Activated T-helper 1 cell treated with anti-CD3 and anti-CD28 coated beads, Interleukin-2, amount 50 U/mL, for 16 hours (primary cell): Measurements from ENCODE around the gene SZT2.

Experiments
- DNase-seq, 2 donors: peaks; one replicate each; pipeline ENCODE4 v3.0.0-alpha.2; 2020; ENCODE audit warnings: low read depth in 1 of 2, low spot score in 1 of 2

SZT2 gene

DNA sequence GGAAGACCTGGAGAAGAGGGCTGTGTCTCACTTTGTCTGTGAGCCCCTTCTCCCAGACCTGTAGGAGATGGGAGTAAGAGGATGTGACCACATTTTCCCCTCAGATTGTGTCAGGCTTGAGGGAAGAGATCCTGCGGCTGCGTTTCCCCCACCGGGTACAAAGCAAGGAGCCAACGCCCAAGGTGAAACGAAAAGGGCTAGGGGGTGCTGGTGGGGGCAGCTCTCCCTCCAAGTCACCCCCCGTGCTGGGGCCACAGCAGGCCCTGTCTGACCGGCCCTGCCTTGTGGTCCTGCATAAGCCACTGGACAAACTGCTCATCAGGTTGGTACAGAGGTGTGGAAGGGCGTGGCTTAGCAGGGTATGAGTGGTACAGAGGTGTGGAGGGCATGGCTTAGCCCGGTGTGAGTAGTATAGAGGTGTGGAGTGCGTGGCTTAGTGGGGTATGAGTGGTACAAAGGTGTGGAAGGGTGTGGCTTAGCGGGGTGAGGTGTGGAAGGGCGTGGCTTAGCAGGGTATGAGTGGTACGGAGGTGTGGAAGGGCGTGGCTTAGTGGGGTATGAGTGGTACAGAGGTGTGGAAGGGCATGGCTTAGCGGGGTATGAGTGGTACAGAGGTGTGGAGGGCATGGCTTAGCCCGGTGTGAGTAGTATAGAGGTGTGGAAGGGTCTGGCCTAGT, 33.4 kb downstream of the SZT2 start:
- DNase-seq: no peak

DNA sequence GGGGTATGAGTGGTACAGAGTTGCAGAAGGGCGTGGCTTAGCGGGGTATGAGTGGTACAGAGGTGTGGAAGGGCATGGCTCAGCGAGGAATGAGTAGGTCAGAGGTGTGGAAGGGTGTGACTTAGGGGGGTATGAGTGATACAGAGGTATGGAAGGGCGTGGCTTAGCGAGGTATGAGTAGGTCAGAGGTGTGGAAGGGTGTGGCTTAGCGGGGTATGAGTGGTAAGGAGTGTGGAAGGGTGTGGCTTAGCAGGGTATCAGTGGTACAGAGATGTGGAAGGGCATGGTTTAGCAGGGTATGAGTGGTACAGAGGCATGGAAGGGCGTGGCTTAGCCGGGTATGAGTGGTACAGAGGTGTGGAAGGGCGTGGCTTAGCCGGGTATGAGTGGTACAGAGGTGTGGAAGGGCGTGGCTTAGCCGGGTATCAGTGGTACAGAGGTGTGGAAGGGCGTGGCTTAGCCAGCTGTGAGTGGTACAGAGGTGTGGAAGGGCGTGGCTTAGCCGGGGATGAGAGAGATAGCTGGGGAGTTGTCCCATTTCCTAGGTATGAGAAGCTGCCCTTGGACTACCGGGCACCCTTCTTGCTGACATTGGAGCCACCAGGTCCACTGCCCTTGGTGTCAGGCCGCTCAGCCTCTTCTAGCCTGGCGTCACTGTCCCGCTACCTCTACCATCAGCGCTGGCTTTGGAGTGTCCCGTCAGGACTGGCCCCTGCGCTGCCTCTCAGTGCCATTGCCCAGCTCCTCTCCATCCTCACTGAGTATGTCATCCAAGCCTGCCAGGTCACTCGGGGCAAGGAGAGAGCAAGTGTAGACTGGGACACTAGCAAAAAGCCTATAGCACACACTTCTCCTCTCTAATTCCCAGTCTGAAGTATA, 34.2 kb downstream of the SZT2 start:
- DNase-seq: no peak

DNA sequence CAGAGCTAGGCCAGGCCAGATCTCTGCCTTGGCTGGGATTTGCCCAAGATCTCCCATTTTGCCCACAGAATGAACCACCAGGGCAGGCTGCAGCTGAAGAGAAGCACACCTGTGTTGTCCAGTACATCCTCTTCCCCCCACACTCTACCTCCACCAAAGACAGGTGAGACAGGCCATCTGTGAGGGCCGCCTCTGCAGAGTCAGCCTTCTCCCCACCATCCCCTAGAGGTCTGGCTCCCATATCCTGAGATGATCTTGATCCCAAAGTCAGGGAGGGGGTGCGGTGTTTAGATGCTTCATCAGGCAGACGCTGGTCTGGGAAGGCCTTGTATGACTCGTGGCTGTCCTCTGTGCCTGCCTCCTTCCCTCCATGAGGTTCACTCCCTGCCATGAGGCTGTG, 35.3 kb downstream of the SZT2 start:
- no peak for DNase-seq

DNA sequence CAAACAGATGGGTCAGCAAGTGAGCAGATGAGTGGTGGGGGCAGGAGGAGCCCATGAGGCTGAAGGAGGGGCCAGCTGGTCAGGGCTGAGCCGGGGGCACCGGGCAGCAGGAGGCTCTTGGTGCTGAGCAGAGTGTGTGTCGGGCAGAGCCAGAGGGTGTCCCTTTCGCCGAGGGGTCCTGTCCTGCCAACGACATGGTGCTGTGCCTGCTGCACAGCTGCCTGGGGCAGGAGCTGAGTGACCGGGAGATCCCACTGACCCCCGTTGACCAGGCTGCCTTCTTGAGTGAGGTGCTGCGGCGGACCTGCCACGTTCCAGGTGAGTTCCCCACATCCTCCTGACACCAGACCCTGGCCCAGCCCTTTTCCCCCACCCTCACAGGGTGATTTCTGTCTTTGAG, 36.5 kb downstream of the SZT2 start:
- DNase-seq: no peak

DNA sequence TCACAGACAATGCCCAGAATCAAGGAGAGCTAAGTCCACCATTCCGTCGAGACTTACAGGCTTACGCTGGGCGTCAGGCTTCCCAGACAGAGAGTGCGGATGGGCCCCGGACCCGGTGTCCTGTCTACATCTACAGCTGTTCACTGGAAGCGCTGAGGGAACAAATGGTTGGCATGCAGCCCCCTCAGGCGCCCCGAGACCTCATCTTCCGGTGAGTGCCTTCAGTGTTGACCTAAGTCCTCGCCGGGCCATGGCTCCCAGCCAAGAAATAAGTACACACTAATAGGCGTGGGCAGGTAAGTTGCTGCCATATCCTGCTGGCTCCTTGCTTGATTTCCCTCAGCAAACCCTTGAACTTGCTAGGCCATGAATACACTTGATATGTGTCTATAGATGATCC, 37.8 kb downstream of the SZT2 start:
- no peak for DNase-seq

DNA sequence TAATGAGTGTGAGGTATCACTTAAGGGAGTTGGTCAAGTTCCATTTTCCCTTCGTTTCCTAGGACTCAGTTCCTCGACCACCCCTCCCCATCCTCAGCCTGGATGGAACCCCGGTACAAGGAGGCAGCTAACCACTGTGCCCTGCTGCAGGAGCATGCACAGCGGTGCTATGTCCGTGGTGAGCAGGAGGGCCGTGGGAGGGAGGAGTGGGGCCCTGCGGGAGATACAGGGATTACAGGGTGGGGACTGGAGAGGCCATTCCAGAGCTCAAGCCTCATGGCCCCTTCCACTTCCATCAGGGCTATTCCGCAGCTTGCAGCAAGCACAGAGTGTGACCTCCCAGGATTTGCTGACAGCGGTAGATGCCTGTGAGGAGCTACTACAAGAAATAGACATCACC, 38.2 kb downstream of the SZT2 start:
- DNase-seq: no peak

DNA sequence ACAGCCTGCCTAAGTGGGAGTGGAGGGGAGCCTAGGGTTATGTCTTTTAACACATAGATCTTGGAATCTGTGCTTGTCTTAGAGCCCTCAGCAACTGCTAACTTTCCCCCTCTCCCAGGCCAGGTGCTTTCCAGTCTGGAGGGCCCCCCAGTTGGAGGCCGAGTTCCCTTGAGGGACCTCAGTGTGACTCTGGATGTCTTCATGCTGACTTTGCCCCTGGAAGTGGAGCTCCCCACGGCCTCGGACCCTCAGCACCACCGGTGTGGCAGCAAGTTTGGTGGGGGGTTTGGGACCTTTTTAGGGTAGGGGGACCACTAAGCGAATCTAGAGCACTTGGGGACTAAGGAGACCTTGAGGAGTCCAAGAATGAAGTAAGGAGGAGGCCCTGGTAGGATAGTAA, 41.1 kb downstream of the SZT2 start:
- no peak for DNase-seq

GRCh38 chr1:43431676-43432075, 42.0 kb downstream of the SZT2 start:
- no peak for DNase-seq

DNA sequence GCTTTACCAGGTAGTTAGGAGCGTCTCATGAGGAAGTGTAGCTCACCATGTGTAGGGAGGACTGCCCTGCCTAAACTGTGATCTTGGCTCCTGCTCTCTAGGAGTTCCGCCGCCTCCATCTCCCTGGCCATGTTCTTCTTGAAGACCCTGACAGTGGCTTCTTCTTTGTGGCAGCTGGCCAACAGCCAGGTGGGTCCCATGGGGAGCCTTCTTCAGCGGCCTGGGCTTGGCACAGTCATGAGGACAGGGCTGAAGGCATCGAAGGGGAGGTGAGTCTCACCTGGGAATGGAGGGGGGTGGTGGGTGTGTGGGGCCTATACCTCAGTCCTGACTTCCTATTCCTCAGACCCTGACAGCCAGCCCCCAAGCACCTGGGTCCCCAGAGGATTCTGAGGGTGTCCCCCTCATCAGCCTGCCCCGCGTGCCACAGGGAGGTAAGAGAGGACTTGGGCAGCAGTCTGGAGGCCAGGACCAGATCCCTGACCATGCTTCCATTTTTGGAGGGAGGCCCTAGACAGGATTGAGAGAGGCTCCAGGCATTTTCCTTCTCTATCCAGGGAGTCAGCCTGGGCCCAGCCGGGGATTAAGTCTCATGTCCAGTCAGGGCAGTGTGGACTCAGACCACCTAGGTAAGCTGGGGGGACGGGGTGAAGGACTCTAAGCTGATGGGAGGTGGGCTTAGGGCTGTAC, 42.6 kb downstream of the SZT2 start:
- DNase-seq: no peak

GRCh38 chr1:43432907-43433306, 43.2 kb downstream of the SZT2 start:
- no peak for DNase-seq

DNA sequence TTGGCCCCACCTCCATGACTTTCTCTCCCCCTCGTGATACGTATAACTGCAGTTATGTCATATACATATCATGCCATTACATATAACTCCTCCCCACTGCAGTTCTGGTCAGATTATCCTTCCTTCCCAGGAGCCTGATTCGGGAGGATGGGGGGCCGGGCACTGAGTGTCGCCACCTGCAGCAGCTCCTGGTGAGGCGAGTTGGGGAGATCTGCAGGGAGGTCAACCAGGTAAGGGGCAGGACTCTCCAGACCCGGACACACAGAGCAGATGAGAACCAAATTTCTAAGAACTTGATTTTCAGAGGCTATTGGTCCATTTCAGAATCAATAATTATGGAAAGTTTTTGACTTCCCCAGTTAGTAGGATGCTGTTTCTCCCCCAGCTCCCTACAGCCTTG, 44.6 kb downstream of the SZT2 start:
- DNase-seq: no peak

DNA sequence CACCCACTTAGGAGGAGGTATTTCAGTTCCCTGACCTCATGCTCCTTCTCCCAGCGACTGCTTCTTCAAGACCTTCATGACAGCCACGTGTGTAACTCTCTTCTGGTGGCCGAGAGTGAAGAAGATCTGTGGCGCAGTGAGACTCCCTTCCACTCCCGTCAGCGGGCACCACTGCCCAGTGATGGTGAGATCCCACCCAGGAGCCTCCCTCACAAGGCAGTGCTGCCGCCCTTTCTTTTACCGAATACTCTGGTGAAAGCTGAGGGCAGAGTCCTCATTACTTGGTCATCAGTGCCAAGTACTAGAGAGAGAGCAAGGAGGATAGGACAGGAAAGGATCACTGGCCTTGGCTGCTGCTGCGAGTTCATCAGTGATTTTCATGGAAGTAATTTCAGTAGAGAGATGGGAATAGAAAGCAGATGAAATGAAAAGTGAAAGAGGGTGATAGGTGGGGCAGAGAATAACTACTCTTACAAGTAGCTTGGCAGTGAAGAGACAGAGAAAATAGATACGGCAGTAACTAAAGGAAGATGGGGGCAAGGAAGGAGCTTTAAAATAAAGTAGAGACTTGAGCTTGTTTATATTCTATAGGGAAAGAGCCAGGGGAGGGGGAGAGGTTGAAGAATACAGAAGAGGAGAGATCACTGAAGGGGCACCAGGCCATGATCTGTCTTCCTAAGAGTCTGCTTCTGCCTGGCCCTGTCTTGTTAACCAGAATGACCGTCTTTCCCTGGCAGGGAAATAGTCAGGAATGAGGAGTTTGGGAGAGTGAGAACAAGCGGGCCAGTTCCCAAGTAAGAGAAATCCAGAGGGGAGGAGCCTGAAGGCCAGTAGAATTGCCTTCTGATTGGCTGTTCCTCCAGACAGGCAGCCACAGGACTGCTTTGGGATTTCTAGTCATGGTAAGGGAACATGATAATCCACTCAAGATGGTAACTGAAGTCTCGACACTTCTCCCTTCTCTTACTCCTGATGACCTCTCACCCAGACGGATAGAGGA, 45.7 kb downstream of the SZT2 start:
- DNase-seq: no peak

DNA sequence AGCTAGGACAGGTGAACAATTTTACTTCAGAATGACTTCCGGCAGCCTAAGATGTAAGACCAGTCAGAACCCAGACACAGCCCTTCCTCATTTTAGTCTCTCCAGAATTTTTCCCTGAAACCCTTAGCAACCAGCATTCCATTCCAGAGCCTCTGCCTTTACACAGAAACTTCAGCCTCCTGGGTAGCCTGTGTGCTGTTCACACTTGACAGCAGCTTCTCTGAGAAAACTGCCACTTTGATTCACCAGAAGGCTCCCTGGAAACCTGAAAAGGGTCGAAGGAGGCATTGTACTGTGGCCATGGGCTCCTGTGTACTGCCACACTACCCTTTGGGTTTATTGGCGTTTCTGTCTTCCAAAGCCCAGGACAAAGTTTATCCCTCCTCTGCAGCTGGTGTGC, 46.7 kb downstream of the SZT2 start:
- no peak for DNase-seq

- DNase-seq: no peak
Observed at GRCh38 chr1:43437031-43437973, 47.6 kb downstream of the SZT2 start.

GRCh38 chr1:43438006-43438405, 48.3 kb downstream of the SZT2 start:
- DNase-seq: no peak

DNA sequence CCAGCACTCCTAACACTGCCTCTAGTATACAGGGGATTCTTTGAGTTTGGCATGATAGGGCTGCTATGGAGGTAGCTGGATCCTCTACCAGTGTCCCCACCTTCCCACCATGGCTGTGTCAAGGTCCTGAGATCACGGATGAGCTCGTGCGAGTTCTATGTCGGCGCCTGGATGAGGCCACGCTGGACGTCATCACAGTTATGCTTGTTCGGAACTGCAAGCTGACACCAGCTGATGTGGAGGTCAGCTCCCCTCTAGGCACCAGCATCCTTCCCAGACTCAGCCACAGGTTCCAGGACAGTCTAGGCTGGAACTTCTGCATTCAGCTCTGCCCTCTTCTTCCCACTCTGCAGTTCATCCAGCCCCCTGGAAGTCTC, 48.9 kb downstream of the SZT2 start:
- DNase-seq: no peak

GRCh38 chr1:43438953-43439581, 49.4 kb downstream of the SZT2 start:
- no peak for DNase-seq

DNA sequence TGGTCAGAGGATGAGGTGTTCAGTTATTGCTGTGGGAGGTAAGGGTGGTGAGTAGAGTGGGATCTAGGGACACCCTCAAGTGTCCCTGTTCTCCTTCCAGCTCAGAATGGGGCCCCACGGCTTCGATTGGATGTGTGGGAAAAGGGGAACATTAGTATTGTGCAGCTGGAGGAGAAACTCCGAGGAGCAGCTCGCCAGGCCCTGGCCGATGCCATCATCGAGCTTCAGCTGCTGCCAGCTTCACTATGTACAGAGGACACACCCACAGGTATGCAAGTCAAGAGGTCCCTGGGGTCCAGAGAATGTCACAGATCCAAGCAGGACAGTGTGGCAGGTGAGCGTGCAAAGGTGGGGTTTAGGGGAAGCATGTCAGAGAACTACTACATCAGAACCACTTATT, 50.1 kb downstream of the SZT2 start:
- DNase-seq: no peak

- no peak for DNase-seq
Observed at GRCh38 chr1:43440358-43440757, 50.7 kb downstream of the SZT2 start.
